ENCODE data around the gene NR2C2.
"Not testable (repeated sequence)": the region's sequence is repeated elsewhere in the genome, so short reads cannot be mapped to it uniquely, and the experiment has no call there.

Gene NR2C2

DNA sequence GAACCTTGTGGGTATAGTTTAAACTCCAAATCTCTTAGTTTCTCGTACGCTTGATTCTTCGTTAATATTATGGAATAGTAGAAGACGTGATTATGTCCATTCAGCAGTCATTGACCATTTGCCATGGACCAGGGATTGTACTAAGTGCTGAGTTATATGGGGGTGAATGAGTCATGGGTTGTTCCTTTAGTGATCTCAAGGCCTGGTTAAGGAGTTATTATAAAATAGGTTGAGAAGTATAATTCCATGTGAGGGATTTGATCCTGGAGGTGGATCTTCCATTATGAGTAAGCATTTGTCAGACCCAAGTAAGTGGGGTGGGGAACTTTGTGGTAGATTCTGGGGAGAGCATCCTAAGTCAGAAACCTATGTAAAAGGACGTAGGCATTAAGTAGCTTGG is 15.4 kb downstream of the NR2C2 start:
- no peak for DNase-seq

DNA sequence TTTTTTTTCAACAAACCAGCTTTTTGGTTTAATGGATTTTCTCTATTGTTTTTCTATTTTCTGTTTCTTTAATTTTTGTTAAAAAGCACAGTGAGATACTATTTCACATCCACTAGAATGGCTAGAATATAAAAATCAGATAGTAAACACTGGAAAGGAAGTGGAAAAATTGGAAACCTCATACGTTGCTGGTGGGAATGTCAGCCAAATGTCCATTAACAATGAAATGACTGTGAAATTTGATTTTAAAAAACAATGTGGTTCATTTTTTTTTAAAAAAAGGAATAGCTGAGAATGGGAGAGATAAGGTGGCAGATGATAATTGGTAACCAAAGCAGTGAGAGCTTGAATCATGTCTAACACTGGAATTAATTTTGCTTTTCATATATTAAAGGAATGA is 19.9 kb downstream of the NR2C2 start:
- no peak for DNase-seq

DNA sequence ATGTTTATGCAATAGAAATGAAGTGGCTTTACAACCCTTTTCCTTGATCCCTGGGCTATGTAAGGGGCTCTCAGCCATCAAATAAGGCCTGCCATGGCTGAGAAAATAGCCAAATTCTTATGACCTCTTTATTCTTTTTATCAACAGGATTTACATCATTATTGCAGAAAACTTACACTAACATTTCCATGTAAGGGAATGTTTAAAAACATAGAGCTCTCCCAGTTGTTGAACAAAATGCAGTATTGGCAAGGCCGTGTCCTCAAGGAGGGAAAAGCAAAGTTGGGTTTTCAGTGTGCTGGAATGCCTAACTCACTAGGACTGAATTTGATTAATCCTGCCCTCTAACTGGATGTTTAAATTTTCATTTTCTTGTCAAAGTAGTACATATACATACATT is 22.3 kb downstream of the NR2C2 start:
- DNase-seq: no peak

DNA sequence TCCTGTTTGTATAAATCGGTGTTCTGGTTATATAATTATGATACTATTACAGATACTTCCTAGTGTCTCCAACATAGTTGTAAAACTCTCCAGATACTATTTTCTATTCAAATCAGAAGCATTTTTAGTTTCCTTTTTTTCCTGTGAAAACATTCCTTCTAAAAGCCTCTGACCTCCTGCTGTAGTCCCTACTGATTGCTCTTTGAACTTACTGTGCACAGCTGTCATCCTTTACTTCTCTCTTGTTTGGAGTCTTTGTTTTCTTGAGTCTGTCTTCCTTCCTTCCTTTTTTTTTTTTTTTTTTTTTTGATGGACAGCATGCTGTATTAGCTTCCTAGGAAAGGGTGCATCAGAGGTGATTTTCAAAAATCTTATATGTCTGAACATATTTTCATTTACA is 28.9 kb downstream of the NR2C2 start:
- DNase-seq: no peak

DNA sequence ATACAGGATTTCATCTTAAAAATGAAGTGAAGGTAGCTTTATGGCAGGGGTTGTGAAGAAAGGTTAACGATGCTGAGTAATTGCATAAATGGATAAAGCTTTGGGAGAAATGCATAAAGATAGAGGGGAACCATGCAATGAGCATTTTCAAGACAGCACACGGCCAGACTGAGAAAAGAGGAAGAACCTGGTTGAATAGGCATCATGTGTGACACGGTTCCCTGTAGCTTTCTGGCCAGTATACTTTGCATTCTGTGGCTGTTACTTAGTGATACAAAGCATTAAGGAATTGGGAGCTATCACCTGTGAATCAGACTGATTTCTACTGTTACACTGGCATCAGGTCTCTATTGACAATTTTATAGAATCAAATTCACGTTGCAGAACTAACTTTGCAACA is 33.3 kb downstream of the NR2C2 start:
- no peak for DNase-seq

DNA sequence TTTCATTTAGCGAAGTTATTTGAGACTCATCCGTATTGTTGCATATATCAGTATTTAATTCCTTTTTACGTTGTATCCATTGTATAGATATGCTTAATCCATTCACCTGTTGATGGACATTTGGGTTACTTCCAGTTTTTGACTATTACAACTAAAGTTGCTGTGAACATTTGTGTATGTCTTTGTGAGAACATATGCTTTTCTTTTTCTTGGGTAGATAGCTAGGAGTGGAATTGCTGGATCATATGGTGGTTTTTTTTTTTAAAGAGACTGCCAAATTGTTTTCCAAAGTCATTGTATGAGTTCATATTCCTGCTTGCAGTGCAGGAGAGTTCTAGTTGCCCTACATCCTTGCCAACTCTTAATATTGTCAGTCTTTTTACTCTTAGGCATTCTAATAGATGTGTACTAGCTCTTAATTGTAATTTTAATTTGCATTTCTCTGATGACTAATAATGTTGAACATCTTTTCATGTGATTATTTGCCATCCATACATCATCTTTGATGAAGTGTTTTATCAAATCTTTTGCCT is 37.3 kb downstream of the NR2C2 start:
- no peak for DNase-seq

DNA sequence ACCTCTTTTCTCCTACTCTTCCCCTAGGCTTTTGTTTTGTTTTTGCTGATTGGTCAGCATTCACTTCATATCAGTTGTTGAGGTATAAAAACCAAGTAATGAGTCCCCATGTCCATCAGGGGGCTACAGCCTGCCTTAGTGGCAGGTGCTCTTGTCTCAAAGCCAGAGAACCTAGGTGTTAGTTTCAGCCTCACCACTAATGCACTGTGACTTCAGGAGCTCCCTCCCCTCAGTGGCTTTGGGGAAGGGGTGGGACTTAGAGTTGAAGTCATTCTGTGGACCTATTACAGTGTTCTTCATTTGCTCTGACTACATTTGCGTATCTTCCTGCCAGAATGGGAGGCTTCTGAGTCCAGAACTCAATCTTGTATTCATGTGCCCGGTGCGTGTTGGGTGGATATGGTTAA is 41.6 kb downstream of the NR2C2 start:
- no peak for DNase-seq

DNA sequence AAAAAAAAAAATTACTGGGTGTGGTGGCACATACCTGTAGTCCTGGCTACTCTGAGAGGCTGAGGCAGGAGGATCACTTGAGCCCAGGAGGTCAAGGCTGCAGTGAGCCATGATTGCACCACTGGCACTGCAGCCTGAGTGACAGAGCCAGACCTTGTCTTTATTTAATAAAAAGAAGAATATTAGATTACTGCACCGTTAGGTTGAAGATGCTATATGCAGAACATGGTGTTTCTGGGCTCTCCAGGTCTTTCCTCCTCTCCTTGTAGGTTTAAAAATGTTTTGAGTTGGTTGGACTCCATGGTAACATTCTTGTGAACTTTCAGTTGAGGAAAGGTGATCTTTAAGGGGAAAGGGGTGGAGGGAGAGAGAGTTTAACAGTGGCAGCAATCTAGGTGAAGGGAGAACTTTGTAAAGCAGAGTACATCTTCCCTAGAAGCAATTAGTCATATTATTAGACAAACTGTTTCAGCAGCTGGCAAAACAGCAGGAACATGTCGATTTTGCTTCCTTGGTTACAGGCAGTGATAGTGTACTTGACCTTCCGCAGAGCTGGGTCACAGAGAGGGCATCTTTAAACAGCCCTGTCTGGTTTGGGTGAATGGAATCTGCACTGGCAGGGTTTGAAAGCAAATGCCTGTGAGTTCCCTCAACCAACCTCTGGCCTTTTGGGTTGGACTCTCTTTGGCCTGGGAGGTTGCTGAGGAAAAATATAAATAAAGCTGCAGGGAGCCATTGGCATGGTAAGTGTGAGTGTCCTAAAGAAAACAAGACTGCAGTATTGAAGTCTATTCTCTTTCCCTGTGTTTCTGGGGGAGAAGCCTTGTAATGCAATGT is 42.8 kb downstream of the NR2C2 start:
- no peak for DNase-seq

DNA sequence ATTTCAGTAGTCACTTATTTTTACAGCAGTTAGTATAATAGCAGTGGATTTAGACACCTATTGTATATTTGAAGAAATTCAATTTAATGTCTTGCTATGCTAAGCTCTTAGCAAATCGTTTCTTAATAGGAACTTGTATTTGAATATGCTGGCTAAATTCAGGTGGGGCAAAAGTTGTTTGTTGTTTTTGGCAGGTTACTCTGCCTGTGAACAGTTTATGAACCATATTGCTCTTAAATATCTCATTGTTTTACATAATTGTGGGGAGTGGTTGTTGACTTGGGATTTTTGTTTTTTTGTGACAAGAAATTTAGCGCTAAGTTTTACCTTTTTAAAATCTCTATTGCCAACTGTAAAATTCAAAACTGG is 43.4 kb downstream of the NR2C2 start:
- no peak for DNase-seq

DNA sequence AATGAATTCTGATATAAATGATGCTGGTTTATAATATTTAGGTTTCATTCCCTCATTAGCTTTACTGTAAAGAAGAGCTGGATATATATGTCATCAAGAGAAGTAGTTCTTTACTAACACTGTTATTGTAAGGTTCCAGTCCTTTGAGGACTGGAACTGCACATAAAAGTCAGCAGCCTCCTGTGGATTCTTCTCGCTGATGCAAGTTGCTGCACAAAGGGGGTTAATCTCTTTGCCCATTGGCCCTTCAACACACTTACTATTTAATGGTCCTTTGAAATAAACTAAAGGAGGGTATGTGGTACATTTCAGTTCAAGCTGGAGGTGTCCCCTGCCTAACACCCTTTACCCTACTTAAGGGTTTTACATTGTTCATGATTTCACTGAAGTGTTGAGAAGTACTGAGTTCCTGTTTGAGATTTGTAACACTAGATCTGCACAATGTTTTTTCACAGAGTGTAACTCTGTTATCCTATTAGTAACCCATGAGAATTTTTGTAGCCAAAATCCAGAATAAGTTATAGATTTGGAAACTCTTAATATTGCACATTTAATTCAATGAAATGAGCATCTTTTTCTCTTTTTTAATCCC is 43.9 kb downstream of the NR2C2 start:
- no peak for DNase-seq

DNA sequence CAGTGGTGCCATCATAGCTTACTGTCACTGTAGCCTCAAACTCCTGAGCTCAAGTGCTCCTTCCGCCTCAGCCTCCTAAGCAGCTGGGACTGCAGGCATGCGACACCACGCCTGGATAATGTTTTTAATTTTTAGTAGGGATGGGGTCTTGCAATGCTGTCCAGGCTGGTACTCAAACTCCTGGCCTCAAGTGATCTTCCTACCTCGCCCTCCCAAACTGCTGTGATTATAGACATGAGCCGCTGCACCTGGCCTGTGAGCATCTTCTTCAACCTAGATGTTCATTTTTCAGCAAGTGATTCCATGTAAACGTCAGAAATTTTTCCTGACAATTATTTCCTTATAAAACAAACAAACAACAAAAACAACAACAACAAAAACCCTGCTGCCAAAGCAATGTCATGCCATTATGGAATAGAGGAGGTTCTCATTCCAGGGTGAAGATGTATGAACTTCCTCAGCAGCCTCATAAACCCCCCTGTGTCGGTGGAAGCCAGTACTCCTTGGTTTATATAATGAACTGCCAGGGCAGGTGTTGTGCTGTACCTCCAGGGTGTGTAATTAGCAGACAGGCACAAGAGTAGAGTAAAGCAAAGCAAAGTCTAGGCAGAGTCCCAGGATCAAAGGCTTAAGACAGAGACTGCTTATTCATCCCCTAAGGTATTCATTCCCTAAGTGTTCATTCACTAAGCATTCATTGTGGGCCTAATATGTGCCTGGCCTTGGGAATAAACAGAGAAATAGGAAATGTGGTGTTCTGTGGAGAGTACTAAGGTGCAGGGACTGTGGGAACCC is 44.6 kb downstream of the NR2C2 start:
- DNase-seq: no peak

DNA sequence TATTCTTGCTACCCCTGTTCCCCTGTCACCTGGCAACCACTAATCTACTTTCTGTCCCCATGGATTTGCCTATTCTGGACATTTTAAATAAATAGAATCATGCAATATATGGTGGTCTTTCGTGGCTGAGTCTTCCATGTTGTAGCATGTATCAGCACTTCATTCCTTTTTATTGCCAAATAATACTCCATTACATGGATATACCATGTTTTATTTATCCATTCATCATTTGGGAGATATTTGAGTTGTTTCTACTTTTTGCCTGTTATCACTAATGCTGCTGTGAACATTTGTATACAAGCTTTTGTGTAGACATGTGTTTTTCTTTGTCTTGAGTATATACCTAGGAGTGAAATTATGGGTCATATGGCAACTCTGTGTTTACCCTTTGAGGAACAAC is 50.6 kb downstream of the NR2C2 start:
- no peak for DNase-seq

DNA sequence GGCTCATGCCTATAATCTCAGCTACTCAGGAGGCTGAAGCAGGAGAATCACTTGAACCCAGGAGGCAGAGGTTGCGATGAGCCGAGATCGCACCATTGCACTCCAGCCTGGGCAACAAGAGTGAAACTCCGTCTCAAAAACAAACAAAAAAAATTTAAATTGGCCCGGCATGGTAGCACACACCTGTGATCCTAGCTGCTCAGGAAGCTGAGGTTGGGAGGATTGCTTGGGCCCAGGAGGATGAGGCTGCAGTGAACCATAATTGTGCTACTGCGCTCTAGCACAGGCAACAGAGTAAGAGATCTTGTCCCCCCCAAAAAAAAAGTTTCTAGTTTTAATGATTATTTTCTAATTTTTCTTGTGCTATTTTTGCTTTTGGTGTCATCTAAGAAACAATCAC is 51.8 kb downstream of the NR2C2 start:
- not testable (repeated sequence) for DNase-seq

DNA sequence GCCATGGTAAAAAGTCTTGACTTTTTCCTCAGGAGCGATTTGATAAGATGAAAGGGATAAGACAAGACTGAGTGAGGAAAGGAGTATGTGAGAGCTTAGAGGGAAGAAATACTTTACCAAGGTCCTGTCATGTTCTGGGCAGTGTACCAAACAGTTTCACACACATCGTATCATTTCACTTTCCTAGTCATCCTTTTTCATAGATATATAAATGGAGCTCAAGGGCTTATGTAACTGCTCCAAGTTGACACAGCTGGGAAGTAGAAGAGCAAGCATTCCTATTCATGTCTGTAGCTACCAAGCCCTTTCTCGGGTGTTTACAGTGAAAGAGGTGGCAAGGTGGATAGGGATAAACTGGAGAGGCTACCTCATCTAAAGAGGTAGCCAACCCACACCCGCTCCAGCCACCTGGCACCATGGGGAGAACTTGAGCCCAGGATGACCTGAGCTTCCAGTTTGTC is 60.3 kb downstream of the NR2C2 start:
- DNase-seq: no peak

DNA sequence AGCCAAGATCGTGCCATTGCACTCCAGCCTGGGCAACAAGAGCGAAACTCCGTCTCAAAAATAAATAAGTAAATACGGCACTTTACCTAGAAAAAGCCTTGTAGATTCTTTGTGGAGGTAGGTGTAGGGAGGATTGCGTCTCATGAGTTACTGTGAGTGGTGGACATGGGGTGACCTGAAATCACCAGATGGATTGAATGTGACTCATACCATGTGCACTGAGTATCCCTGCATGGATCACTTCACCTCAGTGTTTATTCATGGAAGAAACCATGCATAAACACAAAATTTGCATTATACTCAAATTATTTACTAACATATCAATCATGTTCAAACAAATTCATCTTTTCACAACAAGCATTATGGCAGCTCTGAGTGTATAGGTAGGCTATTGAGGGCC is 61.8 kb downstream of the NR2C2 start:
- DNase-seq: no peak

DNA sequence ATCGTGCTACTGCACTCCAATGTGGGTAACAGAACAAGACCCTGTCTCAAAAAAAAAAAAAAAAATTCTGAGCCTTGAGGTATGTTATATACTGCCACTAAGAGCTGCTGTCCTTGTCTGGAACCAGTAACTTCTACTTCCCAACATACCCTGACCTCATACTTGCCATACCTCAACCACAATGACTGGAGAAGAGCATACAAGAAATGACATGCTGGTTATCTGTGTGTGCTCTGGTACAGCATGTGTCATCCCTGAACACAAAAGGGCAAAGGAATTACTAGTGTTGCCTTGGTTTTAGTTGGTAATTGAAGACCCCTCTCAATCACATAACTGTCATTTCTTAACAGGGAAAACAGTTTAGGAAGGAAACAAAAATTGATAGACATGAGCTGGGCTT is 63.3 kb downstream of the NR2C2 start:
- DNase-seq: no peak

DNA sequence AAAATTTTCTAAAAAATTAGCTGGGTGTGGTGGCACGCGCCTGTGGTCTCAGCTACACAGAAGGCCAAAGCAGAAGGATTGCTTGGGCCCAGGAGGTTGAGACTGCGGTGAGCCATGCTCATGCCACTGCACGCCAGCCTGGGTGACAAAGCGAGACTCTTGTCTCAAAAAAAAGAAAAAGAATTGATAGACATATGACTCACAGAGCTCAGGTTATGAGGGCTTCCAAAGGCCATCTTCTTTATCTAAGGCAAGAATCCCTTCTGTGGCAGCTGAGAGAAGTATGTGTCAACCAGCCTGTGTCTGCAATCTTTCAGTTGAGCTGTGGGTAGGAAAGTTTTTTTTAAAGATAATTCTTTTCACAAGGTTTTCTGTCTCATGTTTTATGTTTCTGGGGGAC is 63.8 kb downstream of the NR2C2 start:
- DNase-seq: no peak

DNA sequence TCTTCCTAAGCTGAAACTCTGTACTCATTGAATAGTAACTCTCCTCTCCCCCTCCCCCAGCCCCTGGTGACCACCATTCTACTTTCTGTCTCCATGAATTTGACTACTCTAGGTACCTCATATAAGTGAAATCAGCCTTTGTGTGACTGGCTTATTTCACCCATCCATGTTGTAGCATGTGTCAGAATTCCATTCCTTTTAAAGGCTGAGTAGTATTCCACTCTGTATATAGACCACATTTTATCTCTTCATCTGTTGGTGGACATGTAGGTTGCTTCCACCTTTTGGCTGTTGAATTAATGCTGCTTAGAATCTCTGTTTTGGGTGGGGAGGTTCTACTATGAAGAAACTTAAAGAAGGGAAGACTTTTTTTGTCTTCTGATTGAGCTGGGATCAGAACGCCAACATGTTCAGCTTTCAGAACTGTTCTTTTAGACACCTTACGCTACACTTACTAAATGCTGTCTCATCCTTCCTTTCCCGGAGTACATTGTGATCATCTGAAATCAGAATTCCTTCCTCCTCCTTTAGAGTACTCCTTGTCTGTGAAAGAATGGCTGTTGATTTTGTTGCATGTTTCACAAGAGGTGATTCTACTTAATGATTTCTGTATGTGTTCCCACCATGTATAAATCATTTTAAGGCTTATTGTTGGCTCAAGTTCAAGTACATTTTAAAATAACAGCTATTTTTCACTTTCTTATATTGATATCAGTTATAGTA is 67.4 kb downstream of the NR2C2 start:
- DNase-seq: no peak

DNA sequence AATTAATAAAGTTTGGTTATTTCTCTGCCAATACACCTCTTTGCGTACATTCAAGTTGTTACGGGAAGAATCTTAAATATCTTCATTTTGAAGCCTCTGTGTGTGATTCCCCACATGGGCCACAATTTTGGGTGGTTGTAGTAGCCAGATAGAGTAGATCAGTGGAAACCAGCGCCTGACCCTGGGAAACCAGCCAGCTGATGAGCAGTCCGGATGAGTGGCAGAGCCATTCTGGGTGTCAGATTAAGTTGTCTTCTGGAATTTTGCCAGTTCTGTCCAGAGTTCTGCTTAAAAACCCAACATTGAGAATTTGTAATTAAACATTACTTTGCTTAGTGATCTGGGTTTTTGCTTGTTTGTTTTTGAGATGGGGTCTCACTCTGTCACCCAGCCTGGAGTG is 68.1 kb downstream of the NR2C2 start:
- no peak for DNase-seq

DNA sequence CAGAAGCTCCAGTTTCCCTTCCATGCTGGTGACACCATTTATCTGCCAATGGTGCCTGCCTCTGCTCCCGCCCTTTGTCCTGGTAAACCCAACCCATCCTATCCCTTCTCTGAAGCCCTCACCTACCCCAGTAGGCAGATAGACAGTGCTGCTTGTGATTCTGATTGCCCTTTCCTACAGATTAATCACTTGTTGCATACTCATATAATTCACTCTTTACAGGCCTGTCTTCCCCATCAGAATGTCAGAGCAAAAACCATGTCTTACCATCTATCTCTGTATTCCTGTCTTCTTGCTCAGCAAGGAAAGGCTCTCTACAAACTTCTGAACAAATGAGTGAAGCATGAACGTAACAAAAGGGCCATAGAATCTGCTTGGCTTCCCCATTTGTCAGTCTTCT is 69.8 kb downstream of the NR2C2 start:
- no peak for DNase-seq

DNA sequence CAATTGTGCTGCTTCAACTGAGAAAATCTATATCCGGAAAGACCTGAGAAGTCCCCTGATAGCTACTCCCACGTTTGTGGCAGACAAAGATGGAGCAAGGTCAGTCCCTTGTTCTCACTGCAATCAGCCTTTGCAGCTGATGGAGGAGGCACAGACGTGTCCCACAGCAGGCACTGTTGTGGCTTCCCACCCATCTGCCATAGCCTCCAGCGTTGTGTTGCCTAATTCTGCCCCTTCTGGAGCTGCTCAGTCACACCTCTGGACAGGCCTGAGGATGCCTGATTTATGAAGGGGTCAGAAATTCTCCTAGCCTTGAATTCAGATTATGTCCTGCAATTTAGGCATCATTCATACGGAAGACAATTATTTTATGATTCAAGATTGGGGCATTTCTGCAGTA is 75.9 kb downstream of the NR2C2 start:
- no peak for DNase-seq

DNA sequence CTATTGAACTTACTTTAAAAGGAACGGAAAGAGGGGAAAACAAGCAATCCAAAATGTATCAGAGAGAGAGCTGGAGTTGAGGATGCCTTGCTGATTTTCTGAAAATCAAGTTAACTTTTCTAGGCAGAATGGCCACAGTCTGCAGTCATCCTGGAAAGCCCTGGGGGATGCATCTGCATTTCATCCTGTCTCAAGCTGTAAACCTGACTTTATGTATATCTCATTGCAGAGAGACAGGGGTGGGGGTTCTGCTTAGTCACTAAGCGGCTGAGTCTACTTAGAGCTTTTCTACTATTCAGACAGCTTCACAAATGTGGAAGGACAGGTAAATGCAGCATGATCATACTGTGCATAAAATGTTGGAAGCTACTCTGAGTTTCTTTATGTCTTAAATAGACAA is 76.3 kb downstream of the NR2C2 start:
- DNase-seq: no peak

DNA sequence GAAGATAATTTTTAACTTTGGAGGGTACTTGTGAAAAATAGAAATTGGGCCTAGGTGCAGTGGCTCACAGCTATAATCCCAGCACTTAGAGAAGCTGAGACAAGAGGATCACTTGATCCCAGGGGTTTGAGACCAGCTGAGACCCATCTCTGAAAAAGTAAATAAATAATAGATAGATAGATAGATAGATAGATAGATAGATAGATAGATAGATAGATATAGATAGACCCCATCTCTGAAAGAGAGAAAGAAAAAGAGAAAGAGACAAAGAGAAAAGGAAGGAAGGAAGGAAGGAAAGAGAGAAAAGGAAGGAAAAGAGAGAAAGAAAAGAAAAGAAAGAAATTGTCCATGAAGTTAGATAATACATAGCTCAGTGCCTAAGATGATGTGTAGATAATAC is 82.2 kb downstream of the NR2C2 start:
- DNase-seq: no peak
